Esophagus squamous epithelium (tissue), 4 donors: ENCODE measurements around the gene DLG2.

Source experiments
- CTCF ChIP-seq, 6 experiments: fragments of 450-650 bp in 4 of 6; fragments of 200-600 bp in 2 of 6; sonication (generic) in 2 of 6; IDR thresholded peaks; one replicate each; pipeline ENCODE4 v1.5.1; 2016 to 2019; ENCODE audit warnings: antibody characterized with exemption in 6 of 6, mild to moderate bottlenecking in 4 of 6, moderate library complexity in 4 of 6
- POLR2A ChIP-seq, 4 donors: fragments of 450-650 bp; IDR thresholded peaks; one replicate each; pipeline ENCODE4 v1.6.1; 2017; ENCODE audit warnings: antibody characterized with exemption in 4 of 4, mild to moderate bottlenecking in 4 of 4, moderate library complexity in 3 of 4

GRCh38 chr11:84188521-84188920 lies 1438.6 kb downstream of the DLG2 start:
- TF ChIP-seq CTCF (IDR thresholded peaks at IDR 0.05) (no peak), POLR2A (IDR thresholded peaks at IDR 0.05) (no peak)
